ENCODE results near the gene SPEN.

DNA sequence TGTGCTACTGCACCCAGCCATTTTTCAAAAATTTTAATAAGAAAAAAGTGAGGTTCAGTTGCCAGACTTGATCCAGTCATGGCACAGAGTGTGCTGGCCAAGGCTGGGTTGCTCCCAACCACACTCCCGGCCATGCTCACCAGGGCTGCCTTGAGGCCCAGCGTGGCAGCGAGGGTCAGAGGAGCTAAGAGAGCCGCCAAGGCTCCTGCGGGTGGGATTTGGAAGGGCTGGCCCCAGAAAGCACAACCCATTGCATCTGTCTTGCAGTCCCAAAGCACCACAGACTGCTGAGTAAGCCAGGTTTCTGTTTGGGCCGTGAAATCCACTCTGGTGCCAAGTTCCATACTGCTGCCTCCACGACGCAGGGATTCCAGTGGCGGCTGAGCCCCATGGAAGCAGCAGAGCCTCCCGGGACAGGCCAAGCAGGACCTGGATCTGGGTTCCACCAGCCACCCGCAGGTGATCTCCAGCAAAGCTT is 105.8 kb downstream of the SPEN start:
- TF ChIP-seq, protein P1, sequence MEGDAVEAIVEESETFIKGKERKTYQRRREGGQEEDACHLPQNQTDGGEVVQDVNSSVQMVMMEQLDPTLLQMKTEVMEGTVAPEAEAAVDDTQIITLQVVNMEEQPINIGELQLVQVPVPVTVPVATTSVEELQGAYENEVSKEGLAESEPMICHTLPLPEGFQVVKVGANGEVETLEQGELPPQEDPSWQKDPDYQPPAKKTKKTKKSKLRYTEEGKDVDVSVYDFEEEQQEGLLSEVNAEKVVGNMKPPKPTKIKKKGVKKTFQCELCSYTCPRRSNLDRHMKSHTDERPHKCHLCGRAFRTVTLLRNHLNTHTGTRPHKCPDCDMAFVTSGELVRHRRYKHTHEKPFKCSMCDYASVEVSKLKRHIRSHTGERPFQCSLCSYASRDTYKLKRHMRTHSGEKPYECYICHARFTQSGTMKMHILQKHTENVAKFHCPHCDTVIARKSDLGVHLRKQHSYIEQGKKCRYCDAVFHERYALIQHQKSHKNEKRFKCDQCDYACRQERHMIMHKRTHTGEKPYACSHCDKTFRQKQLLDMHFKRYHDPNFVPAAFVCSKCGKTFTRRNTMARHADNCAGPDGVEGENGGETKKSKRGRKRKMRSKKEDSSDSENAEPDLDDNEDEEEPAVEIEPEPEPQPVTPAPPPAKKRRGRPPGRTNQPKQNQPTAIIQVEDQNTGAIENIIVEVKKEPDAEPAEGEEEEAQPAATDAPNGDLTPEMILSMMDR (IDR thresholded peaks at IDR 0.05), result no peak
- no peak for TF ChIP-seq POLR2A (IDR thresholded peaks at IDR 0.05)
